Testis (tissue), 2 donors: ENCODE results near the gene OR9Q1.

Experiments used
- CTCF ChIP-seq, 3 experiments: fragments of 450-650 bp in 2 of 3; fragments of 200-600 bp in 1 of 3; sonication (generic) in 1 of 3; IDR thresholded peaks; one replicate each; pipeline ENCODE4 v1.5.1; 2016 to 2019; ENCODE audit warnings: antibody characterized with exemption in 3 of 3, mild to moderate bottlenecking in 2 of 3, moderate library complexity in 1 of 3
- POLR2A ChIP-seq: fragments of 450-650 bp; IDR thresholded peaks from one replicate; pipeline ENCODE4 v1.6.1; 2017; ENCODE audit warnings: antibody characterized with exemption, mild to moderate bottlenecking, moderate library complexity

- TF ChIP-seq CTCF (IDR thresholded peaks at IDR 0.05) (no peak), POLR2A (no peak)
Measured at GRCh38 chr11:58000699-58001098, 23.0 kb upstream of the OR9Q1 start.
